HepG2 (cell line): ENCODE measurements around the gene PHKB. TPM values are rescaled to one million over a fixed set of nuclear protein-coding genes. Genes with fewer than 3 reads are reported as not detected.

Experiments
- ARNTL ChIP-seq: sonication (generic); formaldehyde crosslinking; IDR thresholded peaks from 2 replicates; pipeline ENCODE4 v1.4.0; 2020; ENCODE audit warnings: mild to moderate bottlenecking, missing genetic modification reagents
- GTF2F1 ChIP-seq: fragments of 150-350 bp; IDR thresholded peaks from 2 replicates; pipeline ENCODE4 v1.6.1; 2014; ENCODE audit warnings: low read length
- HDAC2 ChIP-seq: sonication (generic); formaldehyde crosslinking; IDR thresholded peaks from 2 replicates; pipeline ENCODE4 v1.4.0; 2020; ENCODE audit warnings: missing genetic modification reagents
- ISL2 ChIP-seq: sonication (generic); formaldehyde crosslinking; IDR thresholded peaks from 2 replicates; pipeline ENCODE4 v1.5.0; 2020; ENCODE audit warnings: missing genetic modification reagents
- KLF6 ChIP-seq: IDR thresholded peaks from 2 replicates; pipeline ENCODE4 v1.8.0; 2016; ENCODE audit warnings: missing biosample characterization, missing genetic modification reagents
- MAFF ChIP-seq: IDR thresholded peaks from 2 replicates; pipeline ENCODE4 v1.6.1; 2011; ENCODE audit warnings: low read depth, low read length, improper control_type of control experiment
- NFIC ChIP-seq: IDR thresholded peaks from 2 replicates; pipeline ENCODE4 v1.6.1; 2012; ENCODE audit warnings: mild to moderate bottlenecking, low read length, inconsistent platforms
- PAX8 ChIP-seq: sonication (generic); formaldehyde crosslinking; IDR thresholded peaks from 2 replicates; pipeline ENCODE4 v1.8.0; 2022; ENCODE audit warnings: mild to moderate bottlenecking, missing genetic modification reagents, borderline replicate concordance
- RFXANK ChIP-seq: IDR thresholded peaks from 2 replicates; pipeline ENCODE4 v1.6.1; 2016
- SOX13 ChIP-seq, 3 experiments: fragments of 450-650 bp in 1 of 3; sonication (generic) in 1 of 3; formaldehyde crosslinking in 1 of 3; IDR thresholded peaks in 2 of 3; conservative IDR thresholded peaks in 1 of 3; 2 replicates each; pipeline versions ENCODE4 v1.5.0 to v1.6.1; 2016 to 2020; ENCODE audit warnings: antibody characterized with exemption in 1 of 3, mild to moderate bottlenecking in 1 of 3, missing compliant biosample characterization in 1 of 3, missing genetic modification reagents in 1 of 3, moderate library complexity in 1 of 3
- ZBTB20 ChIP-seq: sonication (generic); formaldehyde crosslinking; IDR thresholded peaks from 2 replicates; pipeline ENCODE4 v1.8.1; 2023; ENCODE audit warnings: missing genetic modification reagents, low read depth, mild to moderate bottlenecking, borderline replicate concordance
- ZMYM4 ChIP-seq: sonication (generic); formaldehyde crosslinking; IDR thresholded peaks from 2 replicates; pipeline ENCODE4 v1.8.1; 2023; ENCODE audit warnings: mild to moderate bottlenecking, missing genetic modification reagents
- ZNF260 ChIP-seq: sonication (generic); formaldehyde crosslinking; IDR thresholded peaks from 2 replicates; pipeline ENCODE4 v1.4.0; 2020; ENCODE audit warnings: missing genetic modification reagents, low read depth, mild to moderate bottlenecking, borderline replicate concordance
- ZNF572 ChIP-seq: sonication (generic); formaldehyde crosslinking; IDR thresholded peaks from 2 replicates; pipeline ENCODE4 v1.5.1; 2020; ENCODE audit warnings: mild to moderate bottlenecking, missing genetic modification reagents
- ZNF780A ChIP-seq: sonication (generic); formaldehyde crosslinking; IDR thresholded peaks from 2 replicates; pipeline ENCODE4 v1.8.0; 2022; ENCODE audit warnings: mild to moderate bottlenecking, missing genetic modification reagents, moderate library complexity
- polyA plus RNA-seq, 8 experiments: library from polyadenylated mRNA; depleted of rRNA in 3 of 8; stranded (reverse) in 7 of 8; unstranded in 1 of 8; fragments of >200 nt; fragmentation: Illumina TruSeq in 4 of 8; extraction: Trizol in 4 of 8; gene quantifications; 2 replicates each; pipeline versions ENCODE4 v1.2.1 to v1.2.3, GENCODE V29; 2011 to 2016; ENCODE audit warnings: low read depth in 4 of 8, missing spikeins in 1 of 8, mixed read lengths in 1 of 8; ENCODE audit not compliant: insufficient read depth in 1 of 8
- total RNA-seq, 5 experiments: library from RNA; depleted of rRNA; stranded (reverse); fragments of >200 nt; fragmentation: Illumina TruSeq; extraction: Trizol; gene quantifications; 2 replicates each; pipeline ENCODE4 v1.2.3, GENCODE V29; 2016; ENCODE audit warnings: low read depth in 1 of 5
- TF ChIP-seq, protein P1 (sequence below): sonication (generic); formaldehyde crosslinking; IDR thresholded peaks from 2 replicates; pipeline ENCODE4 v1.5.1; 2020; ENCODE audit warnings: missing genetic modification reagents, mild to moderate bottlenecking, borderline replicate concordance
- TF ChIP-seq, protein P2 (sequence below): sonication (generic); formaldehyde crosslinking; IDR thresholded peaks from 2 replicates; pipeline ENCODE4; 2020; ENCODE audit warnings: missing genetic modification reagents, mild to moderate bottlenecking, borderline replicate concordance
- TF ChIP-seq, protein P3 (sequence below): sonication (generic); formaldehyde crosslinking; conservative IDR thresholded peaks from 2 replicates; pipeline ENCODE4 v1.4.0; 2020; ENCODE audit warnings: mild to moderate bottlenecking, missing genetic modification reagents, moderate library complexity

Gene PHKB
- total and polyA plus RNA-seq, 2 of the 13 experiments (the other 11 are each of a cell fraction or from before 2014, with no cell fraction given) = 66.0 to 80.8 TPM

DNA sequence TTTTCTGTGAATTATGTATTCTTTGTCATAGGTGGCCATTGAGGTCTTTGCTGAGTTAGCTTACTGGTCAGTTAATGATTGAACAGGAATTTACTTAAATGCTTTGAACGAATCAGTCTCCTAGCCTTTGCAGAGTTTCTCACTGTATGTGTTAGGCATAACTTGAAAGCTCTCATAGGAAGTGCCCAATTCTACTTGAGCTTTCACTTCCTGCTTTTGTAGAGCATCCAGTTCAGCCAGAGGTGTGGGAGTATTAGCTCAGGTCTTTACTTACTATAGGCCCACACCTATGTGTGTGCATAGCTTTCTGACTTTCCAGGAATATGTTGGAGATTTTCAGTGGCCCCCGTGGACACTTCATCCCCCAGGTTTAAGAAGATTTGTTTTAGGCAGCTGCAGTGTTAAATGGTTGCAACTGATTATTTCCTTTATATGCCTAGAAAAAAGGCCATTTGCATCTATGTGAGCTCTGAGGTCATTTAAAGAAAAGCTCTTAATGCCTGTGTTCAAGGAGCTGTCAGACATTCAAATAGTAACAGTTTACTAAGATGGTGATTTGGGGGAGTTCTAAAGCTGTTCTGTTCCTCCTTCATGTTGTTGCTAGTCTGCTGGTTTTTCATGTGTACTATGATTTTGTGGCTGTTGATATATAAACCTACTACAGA lies 62.3 kb downstream of the PHKB start (continued):
- TF ChIP-seq, protein P1, sequence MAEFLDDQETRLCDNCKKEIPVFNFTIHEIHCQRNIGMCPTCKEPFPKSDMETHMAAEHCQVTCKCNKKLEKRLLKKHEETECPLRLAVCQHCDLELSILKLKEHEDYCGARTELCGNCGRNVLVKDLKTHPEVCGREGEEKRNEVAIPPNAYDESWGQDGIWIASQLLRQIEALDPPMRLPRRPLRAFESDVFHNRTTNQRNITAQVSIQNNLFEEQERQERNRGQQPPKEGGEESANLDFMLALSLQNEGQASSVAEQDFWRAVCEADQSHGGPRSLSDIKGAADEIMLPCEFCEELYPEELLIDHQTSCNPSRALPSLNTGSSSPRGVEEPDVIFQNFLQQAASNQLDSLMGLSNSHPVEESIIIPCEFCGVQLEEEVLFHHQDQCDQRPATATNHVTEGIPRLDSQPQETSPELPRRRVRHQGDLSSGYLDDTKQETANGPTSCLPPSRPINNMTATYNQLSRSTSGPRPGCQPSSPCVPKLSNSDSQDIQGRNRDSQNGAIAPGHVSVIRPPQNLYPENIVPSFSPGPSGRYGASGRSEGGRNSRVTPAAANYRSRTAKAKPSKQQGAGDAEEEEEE = no peak
- TF ChIP-seq NFIC = 0 out of 2 replicates have a peak, but pooled peaks have one; percentile 40
- TF ChIP-seq, protein P2, sequence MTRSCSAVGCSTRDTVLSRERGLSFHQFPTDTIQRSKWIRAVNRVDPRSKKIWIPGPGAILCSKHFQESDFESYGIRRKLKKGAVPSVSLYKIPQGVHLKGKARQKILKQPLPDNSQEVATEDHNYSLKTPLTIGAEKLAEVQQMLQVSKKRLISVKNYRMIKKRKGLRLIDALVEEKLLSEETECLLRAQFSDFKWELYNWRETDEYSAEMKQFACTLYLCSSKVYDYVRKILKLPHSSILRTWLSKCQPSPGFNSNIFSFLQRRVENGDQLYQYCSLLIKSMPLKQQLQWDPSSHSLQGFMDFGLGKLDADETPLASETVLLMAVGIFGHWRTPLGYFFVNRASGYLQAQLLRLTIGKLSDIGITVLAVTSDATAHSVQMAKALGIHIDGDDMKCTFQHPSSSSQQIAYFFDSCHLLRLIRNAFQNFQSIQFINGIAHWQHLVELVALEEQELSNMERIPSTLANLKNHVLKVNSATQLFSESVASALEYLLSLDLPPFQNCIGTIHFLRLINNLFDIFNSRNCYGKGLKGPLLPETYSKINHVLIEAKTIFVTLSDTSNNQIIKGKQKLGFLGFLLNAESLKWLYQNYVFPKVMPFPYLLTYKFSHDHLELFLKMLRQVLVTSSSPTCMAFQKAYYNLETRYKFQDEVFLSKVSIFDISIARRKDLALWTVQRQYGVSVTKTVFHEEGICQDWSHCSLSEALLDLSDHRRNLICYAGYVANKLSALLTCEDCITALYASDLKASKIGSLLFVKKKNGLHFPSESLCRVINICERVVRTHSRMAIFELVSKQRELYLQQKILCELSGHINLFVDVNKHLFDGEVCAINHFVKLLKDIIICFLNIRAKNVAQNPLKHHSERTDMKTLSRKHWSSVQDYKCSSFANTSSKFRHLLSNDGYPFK (CRISPR knock-in tag) = no peak
- no peak for TF ChIP-seq RFXANK (CRISPR knock-in tag)
- TF ChIP-seq GTF2F1 = no peak
- peak; percentile 59; the same call in 1 of the 2 replicates for TF ChIP-seq ISL2 (CRISPR knock-in tag)
- TF ChIP-seq MAFF = peak; percentile 91
- TF ChIP-seq ZMYM4 = peak; percentile 82
- TF ChIP-seq HDAC2 = peak; percentile 46
- TF ChIP-seq, protein P3, sequence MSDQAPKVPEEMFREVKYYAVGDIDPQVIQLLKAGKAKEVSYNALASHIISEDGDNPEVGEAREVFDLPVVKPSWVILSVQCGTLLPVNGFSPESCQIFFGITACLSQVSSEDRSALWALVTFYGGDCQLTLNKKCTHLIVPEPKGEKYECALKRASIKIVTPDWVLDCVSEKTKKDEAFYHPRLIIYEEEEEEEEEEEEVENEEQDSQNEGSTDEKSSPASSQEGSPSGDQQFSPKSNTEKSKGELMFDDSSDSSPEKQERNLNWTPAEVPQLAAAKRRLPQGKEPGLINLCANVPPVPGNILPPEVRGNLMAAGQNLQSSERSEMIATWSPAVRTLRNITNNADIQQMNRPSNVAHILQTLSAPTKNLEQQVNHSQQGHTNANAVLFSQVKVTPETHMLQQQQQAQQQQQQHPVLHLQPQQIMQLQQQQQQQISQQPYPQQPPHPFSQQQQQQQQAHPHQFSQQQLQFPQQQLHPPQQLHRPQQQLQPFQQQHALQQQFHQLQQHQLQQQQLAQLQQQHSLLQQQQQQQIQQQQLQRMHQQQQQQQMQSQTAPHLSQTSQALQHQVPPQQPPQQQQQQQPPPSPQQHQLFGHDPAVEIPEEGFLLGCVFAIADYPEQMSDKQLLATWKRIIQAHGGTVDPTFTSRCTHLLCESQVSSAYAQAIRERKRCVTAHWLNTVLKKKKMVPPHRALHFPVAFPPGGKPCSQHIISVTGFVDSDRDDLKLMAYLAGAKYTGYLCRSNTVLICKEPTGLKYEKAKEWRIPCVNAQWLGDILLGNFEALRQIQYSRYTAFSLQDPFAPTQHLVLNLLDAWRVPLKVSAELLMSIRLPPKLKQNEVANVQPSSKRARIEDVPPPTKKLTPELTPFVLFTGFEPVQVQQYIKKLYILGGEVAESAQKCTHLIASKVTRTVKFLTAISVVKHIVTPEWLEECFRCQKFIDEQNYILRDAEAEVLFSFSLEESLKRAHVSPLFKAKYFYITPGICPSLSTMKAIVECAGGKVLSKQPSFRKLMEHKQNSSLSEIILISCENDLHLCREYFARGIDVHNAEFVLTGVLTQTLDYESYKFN (CRISPR knock-in tag) = peak; percentile 76
- TF ChIP-seq ZBTB20 (CRISPR knock-in tag) = peak; percentile 96; the same call in 1 of the 2 replicates
- TF ChIP-seq ZNF780A (CRISPR knock-in tag) = no peak
- no peak for TF ChIP-seq ZNF260 (CRISPR knock-in tag)
- TF ChIP-seq PAX8 (CRISPR knock-in tag) = no peak
- TF ChIP-seq KLF6 (CRISPR knock-in tag) = 0 out of 2 replicates have a peak, but pooled peaks have one; percentile 25
- no peak for TF ChIP-seq ZNF572 (CRISPR knock-in tag)
- 0 out of 2 replicates have a peak, but pooled peaks have one; percentile 15 for TF ChIP-seq ARNTL (CRISPR knock-in tag)
- no peak for TF ChIP-seq SOX13 (IDR thresholded peaks at IDR 0.05)
- peak in 1 of 2 experiments; percentile 76; a peak in 2 of 4 replicates for TF ChIP-seq SOX13 (CRISPR knock-in tag; conservative IDR thresholded peaks at IDR 0.05 in 1 of 2, IDR thresholded peaks at IDR 0.05 in 1 of 2)
